Measurements from ENCODE around the gene CCDC169.

CCDC169 gene

DNA sequence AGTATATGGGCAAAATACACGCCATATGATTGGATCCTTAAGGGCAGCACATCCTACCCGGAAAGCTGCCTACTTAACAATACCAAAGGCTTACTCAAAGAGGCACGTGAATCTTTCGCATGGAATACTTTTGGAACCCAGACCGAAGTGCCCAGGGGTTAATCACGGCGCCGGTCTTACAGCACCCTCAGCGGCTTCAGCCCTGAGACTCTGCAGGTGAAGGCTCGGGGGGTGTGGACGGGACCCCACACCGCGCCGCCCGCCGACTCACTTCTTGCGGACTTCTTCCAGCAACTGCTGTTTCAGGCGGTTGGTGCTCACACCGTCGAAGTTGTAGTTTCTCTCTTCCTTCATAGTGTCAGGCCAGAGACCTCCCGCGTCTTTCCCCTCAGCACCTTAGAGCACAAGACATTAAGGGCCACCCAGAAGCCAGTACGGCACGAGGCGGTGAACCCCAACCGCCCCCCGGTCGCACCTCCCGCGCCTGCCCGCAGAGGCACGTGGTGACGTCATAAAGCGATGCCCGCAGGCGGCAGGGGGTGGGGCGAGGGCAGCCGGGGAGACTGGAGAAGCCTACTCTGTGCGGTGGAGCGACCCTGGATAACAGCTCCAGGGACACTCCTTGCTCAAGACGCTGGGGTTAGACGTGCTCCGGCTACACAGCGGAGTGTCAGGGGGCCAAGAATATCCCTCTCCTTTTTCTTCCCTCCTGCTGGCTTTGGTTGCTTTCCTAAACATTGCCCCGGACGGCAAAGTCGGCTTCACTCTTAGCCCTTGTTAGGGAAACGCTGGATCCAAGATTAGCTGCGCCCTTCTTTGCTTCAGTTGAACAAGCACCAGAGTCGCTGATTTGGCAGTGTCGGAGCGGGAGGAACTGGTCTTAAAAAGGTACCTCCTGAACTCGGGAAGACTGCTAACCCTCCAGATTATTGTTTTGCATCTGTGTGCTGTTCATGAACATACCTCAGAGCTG is at the start of gene CCDC169 (continued):
- TF ChIP-seq ZNF777 (tag by site-specific recombination; IDR thresholded peaks at IDR 0.05; ENCODE audit: borderline replicate concordance): peak; percentile 51; the same call in 1 of the 2 replicates
- no peak for TF ChIP-seq ZNF624 (tag by site-specific recombination; IDR thresholded peaks at IDR 0.05)
- TF ChIP-seq, protein P1, sequence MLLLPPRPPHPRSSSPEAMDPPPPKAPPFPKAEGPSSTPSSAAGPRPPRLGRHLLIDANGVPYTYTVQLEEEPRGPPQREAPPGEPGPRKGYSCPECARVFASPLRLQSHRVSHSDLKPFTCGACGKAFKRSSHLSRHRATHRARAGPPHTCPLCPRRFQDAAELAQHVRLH (tag by site-specific recombination; IDR thresholded peaks at IDR 0.05): no peak
- TF ChIP-seq ZNF16 (tag by site-specific recombination; IDR thresholded peaks at IDR 0.05; ENCODE audit: low read depth): no peak
- TF ChIP-seq TRIM28 (IDR thresholded peaks at IDR 0.05; ENCODE audit: borderline replicate concordance, low read length): no peak
- TF ChIP-seq ZNF747 (tag by site-specific recombination; IDR thresholded peaks at IDR 0.05): no peak
- no peak for TF ChIP-seq ZNF354C (tag by site-specific recombination; IDR thresholded peaks at IDR 0.05; ENCODE audit: borderline replicate concordance, low read depth)
- peak; percentile 67 for TF ChIP-seq ZNF341 (tag by site-specific recombination; IDR thresholded peaks at IDR 0.05; ENCODE audit: low read depth)
- TF ChIP-seq ZNF529 (tag by site-specific recombination; IDR thresholded peaks at IDR 0.05; ENCODE audit: insufficient replicate concordance): no peak
- peak; percentile 89 for TF ChIP-seq ZNF335 (tag by site-specific recombination; conservative IDR thresholded peaks at IDR 0.05)
- TF ChIP-seq ZNF555 (tag by site-specific recombination; conservative IDR thresholded peaks at IDR 0.05): no peak
- peak; percentile 81; the same call in 1 of the 2 replicates for TF ChIP-seq EGR2 (tag by site-specific recombination; IDR thresholded peaks at IDR 0.05; ENCODE audit: low read depth)
- TF ChIP-seq ZBTB8A (tag by site-specific recombination; IDR thresholded peaks at IDR 0.05): peak; percentile 88
- no peak for TF ChIP-seq ZNF174 (tag by site-specific recombination; IDR thresholded peaks at IDR 0.05)
- peak; percentile 84 for TF ChIP-seq KLF9 (tag by site-specific recombination; IDR thresholded peaks at IDR 0.05; ENCODE audit: low read depth)
- no peak for TF ChIP-seq YY1 (tag by site-specific recombination; IDR thresholded peaks at IDR 0.05)
- TF ChIP-seq ZNF707 (tag by site-specific recombination; IDR thresholded peaks at IDR 0.05): no peak
- no peak for TF ChIP-seq SALL2 (tag by site-specific recombination; IDR thresholded peaks at IDR 0.05; ENCODE audit: borderline replicate concordance)
- TF ChIP-seq ZFP3 (tag by site-specific recombination; IDR thresholded peaks at IDR 0.05; ENCODE audit: low read depth): no peak
- no peak for TF ChIP-seq ZNF114 (tag by site-specific recombination; IDR thresholded peaks at IDR 0.05)
- peak; percentile 33 for TF ChIP-seq FEZF1 (tag by site-specific recombination; IDR thresholded peaks at IDR 0.05)
- 0 out of 2 replicates have a peak, but pooled peaks have one; percentile 34 for TF ChIP-seq ZSCAN23 (tag by site-specific recombination; IDR thresholded peaks at IDR 0.05)
- TF ChIP-seq ZNF169 (tag by site-specific recombination; IDR thresholded peaks at IDR 0.05): no peak
- no peak for TF ChIP-seq ZNF266 (tag by site-specific recombination; IDR thresholded peaks at IDR 0.05; ENCODE audit: low read depth)
- TF ChIP-seq, protein P2, sequence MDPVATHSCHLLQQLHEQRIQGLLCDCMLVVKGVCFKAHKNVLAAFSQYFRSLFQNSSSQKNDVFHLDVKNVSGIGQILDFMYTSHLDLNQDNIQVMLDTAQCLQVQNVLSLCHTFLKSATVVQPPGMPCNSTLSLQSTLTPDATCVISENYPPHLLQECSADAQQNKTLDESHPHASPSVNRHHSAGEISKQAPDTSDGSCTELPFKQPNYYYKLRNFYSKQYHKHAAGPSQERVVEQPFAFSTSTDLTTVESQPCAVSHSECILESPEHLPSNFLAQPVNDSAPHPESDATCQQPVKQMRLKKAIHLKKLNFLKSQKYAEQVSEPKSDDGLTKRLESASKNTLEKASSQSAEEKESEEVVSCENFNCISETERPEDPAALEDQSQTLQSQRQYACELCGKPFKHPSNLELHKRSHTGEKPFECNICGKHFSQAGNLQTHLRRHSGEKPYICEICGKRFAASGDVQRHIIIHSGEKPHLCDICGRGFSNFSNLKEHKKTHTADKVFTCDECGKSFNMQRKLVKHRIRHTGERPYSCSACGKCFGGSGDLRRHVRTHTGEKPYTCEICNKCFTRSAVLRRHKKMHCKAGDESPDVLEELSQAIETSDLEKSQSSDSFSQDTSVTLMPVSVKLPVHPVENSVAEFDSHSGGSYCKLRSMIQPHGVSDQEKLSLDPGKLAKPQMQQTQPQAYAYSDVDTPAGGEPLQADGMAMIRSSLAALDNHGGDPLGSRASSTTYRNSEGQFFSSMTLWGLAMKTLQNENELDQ (tag by site-specific recombination; IDR thresholded peaks at IDR 0.05; ENCODE audit: low read depth): no peak
- TF ChIP-seq, protein P3, sequence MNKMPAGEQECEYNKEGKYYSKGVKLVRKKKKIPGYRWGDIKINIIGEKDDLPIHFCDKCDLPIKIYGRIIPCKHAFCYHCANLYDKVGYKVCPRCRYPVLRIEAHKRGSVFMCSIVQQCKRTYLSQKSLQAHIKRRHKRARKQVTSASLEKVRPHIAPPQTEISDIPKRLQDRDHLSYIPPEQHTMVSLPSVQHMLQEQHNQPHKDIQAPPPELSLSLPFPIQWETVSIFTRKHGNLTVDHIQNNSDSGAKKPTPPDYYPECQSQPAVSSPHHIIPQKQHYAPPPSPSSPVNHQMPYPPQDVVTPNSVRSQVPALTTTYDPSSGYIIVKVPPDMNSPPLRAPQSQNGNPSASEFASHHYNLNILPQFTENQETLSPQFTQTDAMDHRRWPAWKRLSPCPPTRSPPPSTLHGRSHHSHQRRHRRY (tag by site-specific recombination; IDR thresholded peaks at IDR 0.05): no peak
- TF ChIP-seq ZNF404 (tag by site-specific recombination; IDR thresholded peaks at IDR 0.05): no peak
- TF ChIP-seq, protein P4, sequence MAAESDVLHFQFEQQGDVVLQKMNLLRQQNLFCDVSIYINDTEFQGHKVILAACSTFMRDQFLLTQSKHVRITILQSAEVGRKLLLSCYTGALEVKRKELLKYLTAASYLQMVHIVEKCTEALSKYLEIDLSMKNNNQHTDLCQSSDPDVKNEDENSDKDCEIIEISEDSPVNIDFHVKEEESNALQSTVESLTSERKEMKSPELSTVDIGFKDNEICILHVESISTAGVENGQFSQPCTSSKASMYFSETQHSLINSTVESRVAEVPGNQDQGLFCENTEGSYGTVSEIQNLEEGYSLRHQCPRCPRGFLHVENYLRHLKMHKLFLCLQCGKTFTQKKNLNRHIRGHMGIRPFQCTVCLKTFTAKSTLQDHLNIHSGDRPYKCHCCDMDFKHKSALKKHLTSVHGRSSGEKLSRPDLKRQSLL (tag by site-specific recombination; IDR thresholded peaks at IDR 0.05): peak; percentile 53; the same call in 1 of the 2 replicates
- TF ChIP-seq ZNF571 (tag by site-specific recombination; IDR thresholded peaks at IDR 0.05): no peak
- no peak for TF ChIP-seq ZNF37A (tag by site-specific recombination; IDR thresholded peaks at IDR 0.05)
- TF ChIP-seq, protein P5, sequence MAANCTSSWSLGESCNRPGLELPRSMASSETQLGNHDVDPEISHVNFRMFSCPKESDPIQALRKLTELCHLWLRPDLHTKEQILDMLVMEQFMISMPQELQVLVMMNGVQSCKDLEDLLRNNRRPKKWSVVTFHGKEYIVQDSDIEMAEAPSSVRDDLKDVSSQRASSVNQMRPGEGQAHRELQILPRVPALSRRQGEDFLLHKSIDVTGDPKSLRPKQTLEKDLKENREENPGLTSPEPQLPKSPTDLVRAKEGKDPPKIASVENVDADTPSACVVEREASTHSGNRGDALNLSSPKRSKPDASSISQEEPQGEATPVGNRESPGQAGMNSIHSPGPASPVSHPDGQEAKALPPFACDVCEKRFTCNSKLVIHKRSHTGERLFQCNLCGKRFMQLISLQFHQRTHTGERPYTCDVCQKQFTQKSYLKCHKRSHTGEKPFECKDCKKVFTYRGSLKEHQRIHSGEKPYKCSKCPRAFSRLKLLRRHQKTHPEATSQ (tag by site-specific recombination; IDR thresholded peaks at IDR 0.05): peak; percentile 37; the same call in 1 of the 2 replicates
- TF ChIP-seq ZNF514 (tag by site-specific recombination; IDR thresholded peaks at IDR 0.05): no peak
